Measurements from ENCODE around the gene TIMM21.

The TIMM21 gene, protein sequence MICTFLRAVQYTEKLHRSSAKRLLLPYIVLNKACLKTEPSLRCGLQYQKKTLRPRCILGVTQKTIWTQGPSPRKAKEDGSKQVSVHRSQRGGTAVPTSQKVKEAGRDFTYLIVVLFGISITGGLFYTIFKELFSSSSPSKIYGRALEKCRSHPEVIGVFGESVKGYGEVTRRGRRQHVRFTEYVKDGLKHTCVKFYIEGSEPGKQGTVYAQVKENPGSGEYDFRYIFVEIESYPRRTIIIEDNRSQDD

DNA sequence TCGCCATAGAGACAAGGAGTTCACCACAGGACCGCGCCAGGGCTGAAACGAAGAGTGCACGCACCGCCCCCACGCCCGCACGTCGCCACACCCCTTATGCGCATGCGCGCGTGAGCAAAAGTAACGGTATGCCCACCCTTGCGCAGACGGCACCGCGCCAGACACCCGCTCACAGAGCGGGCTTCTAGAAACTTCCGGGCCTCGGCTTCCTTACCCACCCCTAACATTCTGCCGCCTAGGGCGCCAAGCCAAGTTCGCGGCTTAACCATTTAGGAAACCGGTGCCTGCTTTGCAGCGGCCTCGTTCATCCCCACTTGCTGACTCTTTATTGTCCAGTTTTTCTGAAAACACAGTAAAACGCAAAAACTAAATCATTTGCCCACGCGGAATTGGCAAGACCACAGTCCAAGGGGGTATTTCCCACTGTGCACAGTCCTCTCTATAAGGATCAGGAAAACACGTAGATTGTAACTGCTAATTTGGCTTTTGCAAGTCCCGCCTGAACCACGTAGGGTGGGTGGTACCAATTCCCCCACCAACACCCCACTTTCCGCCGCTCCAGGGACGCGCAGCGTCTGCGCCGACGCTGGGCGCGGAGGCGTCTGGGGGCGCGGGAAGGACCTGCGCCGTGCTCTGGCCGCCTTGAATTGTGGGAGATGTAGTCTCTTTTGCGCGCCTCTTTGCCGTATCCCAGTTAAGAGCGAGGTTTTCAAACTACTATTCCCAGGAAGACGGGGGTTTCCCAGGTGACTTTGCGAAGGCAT lies at the start of gene TIMM21, which contains the start of gene FBXO15:
TSS of gene TIMM21 (plus strand) at position 745 of the 764 bp plus-strand sequence. CDS start 286 bp downstream, outside the sequence.
TSS of gene FBXO15 (minus strand) at position 56 of the 764 bp plus-strand sequence. CDS start at position 7, 49 bp downstream.
- DNase-seq (ENCODE audit: low read depth in 2 of 2), result peak; percentile 91 to 93

DNA sequence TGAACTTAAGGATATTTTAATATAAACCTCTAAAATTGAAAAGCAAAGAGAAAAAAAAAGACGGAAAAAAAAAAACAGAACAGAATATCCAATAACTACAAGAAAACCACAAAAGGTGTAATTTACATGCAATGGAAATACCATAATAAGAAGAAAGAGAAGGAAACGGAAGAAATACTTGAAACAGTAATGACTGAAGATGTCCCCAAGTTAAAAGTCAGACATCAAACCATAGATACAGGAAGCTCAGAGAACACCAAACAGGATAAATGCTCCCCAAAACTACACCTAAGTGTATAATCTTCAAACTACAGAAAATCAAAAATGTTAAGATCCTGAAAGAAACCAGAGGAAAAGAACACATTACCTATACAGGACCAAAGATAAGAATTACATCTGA lies 39.9 kb upstream of the TIMM21 start:
- no peak for DNase-seq (ENCODE audit: low read depth in 2 of 2)

DNA sequence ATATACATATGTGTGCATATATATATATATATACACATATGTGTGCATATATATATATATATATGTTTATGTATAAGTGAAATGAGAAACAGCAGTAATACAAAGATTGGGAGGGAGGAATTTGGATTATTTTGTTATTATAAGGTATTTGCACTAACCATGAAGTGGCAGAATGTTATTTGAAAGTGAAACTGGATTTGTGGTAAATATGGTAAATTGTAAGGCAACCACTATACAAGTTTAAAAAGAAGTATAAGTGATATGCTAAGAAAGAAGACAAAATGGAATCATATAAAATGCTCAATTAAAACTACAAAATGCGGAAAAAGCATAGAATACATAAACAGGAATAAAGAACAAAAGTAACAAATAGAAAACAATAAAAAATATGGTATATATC lies 38.2 kb upstream of the TIMM21 start:
- no peak for DNase-seq (ENCODE audit: low read depth in 2 of 2)

DNA sequence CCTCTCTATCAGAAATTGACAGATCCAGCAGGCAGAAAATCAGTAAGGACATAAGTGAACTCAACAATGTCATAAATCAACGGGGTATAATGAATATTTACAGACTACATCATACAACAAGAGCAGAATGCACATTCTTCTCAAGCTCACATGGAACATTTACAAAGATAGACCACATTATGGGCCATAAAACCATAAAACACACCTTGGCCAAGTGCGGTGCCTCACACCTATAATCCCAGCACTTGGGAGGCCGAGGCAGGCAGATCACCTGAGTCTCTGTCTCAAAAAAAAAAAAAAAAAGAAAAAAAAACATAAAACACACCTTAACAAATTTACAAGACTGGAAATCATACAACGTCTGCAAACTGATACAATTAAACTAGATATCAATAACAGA lies 37.3 kb upstream of the TIMM21 start:
- no peak for DNase-seq (ENCODE audit: low read depth in 2 of 2)

DNA sequence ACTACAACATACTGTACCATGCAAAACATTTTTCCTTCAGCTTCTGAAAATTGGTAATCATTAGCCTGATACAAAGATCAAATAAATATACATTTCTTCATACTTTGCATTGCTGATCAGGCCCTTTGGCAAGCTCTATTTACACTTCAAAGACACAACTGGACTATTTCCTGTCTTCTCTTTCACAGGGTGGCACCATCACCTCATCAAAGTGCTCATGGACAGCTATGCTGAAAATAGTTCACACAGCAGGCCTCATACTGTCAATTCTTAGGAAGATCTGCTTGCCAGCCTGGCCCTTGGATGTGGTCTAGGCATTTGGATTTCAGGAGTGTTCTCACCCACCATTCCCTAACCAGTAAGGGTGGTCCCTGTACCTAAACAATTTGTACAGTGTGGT lies 34.6 kb upstream of the TIMM21 start:
- no peak for DNase-seq (ENCODE audit: low read depth in 2 of 2)

DNA sequence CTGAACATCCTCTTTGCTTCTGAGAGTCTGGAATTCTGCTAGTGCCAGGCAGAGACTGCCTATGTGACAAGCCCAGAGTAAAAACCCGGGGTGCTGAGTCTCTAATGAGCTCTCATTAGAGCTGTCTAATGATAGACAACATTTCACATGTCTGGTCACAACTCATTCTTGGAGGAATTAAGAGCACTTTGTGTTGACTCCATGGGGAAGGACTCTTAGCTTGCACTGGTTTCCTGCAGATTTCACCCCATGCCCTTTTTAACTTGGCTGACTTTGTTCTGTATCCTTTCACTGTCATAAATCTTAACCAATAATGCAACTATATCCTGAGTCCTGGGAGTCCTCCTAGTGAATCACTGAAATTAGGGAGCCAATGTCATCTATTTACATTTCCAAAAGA lies 34.2 kb upstream of the TIMM21 start:
- DNase-seq (ENCODE audit: low read depth in 2 of 2), result no peak

DNA sequence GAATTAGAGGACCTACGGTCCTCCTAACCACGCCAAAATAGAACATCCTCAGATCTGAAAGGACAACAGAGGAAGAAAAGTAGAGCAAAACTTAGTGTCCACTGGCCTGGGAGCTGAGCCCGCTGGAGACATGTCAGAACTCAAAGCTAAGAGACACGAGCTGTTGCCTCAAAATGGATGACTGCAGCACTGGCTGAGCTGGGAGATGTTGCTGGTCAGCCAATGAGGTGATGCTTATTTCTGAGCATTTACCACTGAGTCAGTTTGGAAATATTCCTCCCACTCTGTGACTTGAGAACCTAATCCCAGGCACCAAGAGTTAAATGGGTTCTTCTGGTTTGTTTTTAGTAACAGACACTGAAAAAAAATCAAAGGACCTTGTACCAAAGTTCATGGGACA lies 33.3 kb upstream of the TIMM21 start:
- no peak for DNase-seq (ENCODE audit: low read depth in 2 of 2)

DNA sequence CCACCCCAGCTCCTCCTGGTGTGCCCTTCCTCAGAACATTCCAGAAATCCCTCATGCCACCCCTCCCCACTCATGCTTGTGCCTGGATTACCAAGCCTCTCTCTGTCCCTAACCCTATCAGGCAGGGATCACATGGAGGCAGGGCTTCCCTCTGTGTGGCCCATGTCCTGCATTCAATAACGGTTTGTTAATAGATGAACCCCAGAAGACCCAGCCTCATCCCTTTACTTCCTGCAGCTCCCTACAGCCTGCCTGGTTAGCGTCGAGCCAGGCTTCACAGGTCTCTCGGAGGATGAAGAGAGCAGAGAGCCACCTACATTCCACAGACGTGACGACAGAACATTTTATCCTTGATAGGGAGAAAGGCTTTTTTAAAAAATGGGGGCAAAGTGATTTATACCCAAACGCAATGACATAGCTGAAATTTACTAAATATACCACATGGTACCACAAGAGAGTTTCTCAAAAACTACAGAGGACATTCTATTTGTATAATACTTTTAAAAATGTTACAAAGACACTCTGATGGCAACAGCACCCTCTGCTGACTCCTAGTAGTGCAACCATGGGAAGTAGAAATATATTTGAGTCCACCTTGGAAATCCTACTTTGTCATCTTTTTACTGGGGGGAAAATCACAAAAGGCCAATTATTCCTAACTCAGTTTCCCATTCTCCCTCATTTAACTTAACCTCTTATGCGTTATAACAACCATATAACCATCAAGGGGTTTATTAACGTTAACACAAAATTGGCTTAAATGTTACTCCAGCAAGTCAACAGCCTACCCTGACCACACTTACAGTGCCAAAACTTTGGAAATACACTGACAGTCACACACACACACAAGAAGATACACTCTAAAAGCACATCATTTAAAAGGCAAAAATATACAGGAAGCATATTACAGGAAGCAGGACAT lies 31.4 kb upstream of the TIMM21 start:
- DNase-seq (ENCODE audit: low read depth in 2 of 2), result no peak

DNA sequence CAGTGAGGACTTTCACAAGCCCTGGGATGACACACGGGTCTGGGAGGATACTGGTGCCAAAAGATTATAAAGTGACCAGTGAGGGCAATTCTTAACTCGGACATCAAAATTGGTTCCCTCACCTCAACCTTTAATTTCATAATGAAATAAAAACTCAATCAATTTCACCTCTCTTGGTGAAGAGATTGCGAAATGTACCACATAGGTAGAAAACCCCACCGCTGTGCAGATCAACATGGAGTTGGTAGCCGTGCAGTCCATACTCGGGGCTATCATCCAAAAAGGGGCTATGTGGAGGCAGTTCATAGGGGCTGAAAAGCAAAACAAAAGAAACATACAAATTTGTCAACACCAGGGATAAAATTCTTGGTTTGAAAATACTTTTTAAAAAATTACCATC lies 25.1 kb upstream of the TIMM21 start:
- DNase-seq (ENCODE audit: low read depth in 2 of 2), result no peak

DNA sequence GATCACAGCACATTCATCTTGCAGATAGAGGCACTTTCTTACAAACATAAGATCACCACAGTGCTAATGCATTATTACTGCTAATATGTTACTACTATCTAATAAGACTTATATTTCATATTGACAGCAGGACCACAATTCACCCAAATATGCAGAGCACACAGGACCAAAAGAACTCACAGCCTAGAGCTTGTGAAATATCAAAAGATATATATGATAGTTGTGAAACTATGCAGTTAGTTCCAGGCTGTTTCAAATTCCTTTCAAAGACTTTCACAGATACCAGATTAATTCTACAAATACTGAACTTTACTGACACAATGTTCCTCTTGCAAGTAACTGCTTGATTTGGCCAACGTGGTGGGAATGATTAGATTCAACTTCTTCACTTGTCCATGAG lies 23.7 kb upstream of the TIMM21 start:
- no peak for DNase-seq (ENCODE audit: low read depth in 2 of 2)

DNA sequence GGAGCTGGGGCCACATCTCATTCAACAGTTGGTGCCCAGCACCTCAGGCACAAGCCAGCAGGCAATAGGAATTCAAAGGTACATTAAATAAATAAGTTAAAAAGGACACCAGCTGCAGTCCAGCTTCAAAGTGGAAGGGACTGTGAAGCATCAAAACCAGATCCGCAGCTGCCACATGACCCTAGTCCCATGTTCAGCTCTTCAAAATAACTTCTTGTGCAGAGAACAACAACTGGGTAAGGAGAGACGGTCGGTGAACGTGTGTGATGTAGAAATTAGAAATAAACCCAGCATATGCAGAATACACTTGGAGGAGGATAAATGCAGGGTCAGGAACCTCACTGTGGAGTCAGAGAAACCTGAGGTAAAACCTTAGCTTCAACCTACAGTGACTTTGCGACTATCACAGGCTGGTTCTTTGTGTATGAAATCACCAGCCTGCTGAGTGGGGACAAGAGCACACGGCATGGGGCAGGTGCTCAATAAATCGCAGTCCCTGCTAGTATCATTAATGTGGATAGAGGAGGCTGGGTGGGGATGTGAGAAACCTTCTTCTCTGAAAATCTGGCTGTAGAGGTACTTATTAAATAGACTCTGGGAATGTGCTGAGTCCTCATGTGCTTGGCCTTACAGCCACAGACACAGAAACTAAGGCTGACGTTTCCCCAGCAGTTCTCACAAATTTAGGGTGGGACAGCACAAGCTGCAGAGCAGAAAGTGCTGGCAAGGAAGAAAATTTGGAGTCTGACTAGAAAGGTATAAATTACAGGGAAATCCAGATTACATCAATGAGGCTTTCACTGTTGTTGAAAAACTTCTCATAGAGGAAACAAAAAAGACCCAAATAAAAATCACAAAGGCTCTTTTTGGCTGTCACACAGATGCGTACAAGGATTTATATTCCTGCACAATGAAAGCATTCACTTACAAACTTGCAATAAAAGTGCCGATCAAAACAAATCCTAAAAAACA lies 21.4 kb upstream of the TIMM21 start:
- no peak for DNase-seq (ENCODE audit: low read depth in 2 of 2)

DNA sequence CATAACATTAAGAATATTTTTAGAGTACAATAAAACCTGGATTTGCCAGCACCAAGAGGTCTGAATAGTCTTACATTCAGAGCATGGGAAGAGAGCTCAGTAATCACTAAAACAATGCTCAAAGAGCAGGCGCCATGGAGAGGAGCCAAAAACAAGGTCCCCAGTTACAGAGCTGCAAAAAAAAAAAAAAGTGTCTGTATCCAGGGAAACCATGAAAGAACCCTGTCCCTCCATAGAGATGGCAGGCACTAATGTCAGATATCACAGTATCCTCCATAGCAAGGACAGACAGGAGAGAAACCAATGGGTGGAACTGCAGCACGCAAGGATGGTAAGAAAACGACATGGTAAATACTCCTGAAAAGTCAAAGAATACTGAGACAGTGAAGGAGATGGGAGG lies 20.2 kb upstream of the TIMM21 start:
- DNase-seq (ENCODE audit: low read depth in 2 of 2), result no peak

DNA sequence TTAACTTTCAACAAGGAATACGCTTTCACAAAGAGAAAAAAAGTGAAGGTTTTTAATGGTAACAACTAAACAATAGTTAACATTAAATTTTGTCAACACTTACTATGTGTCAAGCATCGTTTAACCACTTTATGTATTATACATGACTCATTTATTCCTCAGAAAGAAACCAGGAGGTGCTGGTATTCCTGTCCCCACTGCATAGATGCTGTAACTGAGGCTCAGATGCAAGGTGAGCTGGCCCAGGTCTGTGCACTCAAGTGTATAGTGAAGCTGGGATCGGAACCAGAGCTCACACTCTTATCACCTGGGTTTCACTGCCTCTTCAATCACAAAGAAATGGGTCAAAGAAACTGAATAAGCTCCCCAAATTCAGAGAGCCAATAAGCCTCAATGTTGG lies 17.2 kb upstream of the TIMM21 start:
- no peak for DNase-seq (ENCODE audit: low read depth in 2 of 2)

DNA sequence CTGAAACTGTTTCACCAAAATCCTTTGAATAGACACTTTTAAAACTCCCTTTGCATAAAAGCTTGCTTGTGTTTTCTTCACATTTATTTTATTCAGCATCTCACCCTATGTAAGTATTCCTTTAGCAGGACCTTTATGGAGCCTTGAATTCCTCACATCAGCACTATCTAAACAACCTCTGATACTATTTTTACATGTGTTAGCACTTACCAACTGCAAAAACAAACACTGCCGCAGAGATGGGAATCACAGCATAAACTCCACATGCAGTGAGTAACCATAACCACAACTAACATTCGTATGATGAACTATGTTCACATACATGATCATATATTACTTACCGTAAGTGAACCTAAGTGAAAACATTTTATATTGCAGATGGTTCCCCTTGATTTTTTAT lies 16.1 kb upstream of the TIMM21 start:
- DNase-seq (ENCODE audit: low read depth in 2 of 2), result no peak

DNA sequence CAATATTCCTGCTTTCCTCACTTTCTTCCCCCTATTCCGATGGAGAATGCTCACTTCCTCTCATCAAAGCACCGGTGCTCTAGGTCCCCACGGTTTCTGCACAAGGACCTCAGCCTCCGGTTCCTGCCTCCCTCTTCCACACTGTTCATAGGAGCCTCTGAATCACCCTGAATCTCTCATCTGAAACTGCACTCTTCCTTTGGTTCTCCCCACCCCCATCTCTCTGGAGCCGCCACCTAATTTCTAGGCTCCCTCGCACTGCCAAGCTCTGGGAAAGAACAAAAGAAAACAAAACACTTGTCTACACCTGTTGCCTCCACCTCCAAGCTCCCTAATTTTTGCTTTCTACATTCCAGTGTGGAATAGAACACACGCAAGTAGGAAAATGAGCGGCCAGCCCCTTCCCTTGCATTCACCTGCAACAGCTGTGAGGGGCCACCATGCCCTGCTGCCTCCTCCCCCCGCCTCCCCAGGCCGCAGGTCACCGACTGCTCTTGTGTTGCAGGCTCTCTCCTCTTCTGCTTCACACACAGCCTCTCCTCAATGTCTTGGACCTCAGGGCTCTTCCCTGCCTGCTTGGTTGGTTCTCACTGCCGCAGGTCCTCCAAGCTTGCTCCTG lies 10.3 kb upstream of the TIMM21 start:
- no peak for DNase-seq (ENCODE audit: low read depth in 2 of 2)

DNA sequence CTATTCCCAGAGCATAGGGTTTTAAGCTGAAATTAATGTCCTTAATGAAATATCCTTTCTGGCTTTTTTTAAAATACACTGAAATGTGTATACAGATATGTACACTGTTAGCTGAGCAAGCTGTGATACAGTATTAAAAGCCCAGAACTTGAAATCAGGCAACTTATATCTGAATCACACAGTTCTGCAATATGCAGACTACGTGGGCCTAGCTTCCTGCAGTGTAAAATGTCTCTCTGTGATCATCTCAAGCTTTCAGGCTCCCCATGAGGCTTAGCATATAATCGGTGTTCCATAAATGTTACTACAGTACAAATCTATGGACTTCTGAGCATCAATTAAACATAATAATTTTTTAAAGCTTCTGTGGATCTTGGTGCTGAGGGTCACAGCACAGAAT lies 8.9 kb upstream of the TIMM21 start:
- DNase-seq (ENCODE audit: low read depth in 2 of 2), result no peak

DNA sequence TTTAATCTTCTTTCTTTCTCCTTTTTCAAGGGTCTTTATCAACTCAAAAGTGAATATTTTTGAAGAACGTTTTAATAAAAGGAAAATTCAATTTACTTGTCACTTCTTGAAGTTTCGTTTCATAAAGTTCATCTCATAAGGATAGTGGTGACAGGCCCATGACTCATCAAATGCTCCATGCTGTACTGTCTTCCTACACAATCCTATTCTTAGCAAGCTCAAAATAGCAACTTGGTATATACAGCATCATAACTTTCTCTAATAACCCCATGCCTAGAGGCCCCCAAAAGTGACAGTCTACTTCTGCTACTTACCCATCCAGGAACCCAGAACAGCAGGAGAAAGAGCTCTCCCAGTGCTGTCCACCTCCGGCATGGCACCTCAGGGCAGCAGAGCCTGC lies 8.4 kb upstream of the TIMM21 start:
- DNase-seq (ENCODE audit: low read depth in 2 of 2), result peak; percentile 20 to 38

DNA sequence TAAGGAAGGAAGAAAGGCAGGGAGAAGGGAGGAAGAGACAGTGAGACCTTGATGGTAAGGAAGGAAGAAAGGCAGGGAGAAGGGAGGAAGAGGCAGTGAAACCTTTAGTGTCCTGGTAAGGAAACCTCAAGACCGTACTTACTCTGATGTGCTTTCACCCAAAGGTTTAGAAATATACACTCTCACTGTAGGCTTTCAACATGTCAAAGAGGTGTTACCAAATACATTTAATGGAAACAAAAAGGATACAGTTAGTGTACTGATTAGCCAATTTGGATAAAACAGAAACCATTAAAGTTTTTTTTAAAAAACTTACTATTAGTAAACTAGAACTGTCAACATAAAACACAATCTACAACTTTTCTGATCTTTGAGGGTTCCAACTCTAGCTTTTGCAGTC lies 7.7 kb upstream of the TIMM21 start:
- DNase-seq (ENCODE audit: low read depth in 2 of 2), result no peak

DNA sequence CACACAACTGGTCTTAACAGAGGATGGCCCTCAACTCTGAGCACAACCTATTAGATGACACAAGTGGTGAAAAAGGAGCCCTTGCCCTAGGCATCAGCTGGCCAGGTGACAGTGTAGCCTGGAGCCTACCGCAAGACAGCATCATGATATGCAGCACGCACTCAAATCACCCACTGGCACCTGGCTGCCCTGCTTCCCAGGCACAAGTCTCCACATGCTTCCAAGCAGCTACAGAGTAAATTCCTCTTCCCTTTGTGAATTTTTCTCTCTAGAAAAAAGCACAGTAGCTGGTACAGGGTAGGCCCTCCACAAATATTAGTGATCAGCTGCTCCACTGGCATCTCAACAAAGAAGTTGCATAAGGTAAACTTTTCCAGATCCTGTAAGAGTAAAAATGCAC lies 6.7 kb upstream of the TIMM21 start:
- DNase-seq (ENCODE audit: low read depth in 2 of 2), result no peak

DNA sequence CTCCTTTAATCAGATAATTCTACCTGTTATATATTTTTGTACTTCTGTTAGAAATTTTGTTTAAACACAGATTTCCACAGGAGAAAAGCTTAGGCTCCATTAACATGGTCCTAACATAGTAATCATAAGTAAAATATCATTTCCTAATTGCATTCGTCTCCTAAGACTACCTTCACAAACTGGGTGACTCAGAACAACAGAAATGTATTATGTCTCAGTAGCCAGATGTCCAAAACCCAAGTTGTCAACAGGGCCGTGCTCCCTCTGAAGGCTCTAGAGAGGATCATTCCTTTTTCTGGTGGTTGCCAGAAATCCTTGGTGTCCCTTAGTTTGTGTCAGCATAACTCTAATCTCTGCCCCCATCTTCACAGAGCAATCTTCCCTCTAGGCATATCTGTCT lies 6.1 kb upstream of the TIMM21 start:
- no peak for DNase-seq (ENCODE audit: low read depth in 2 of 2)

DNA sequence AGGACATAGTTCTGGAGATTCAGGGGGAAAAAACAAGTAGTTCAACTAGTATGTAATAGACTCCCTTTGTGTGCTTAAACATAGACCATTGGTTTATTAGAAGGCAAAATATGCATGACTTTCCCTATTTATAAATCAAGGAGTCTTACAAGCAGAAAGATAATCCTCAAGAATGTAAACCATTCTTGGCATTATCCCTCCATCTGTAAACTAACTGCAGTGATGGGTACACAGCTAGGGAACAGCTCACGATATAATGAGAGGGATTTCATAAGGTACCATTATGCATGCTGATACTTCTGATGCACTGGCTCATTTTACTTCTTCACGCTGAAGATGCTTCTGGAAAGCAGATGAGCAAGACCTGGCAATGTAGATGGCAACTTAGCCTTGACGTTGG lies 1.6 kb upstream of the TIMM21 start:
- DNase-seq (ENCODE audit: low read depth in 2 of 2), result no peak

All from activated CD4-positive, alpha-beta T cell treated with anti-CD3 and anti-CD28 coated beads for 24 hours (primary cell).